ENCODE measurements around the gene DCHS2. TPM values are rescaled to one million over a fixed set of nuclear protein-coding genes. Genes with fewer than 3 reads are reported as not detected.

The DCHS2 gene
- total RNA-seq, 1 donor from 2014 or later: 97.4 TPM

- no peaks in the 10 kb centered on the region for H3K9me3 Mint-ChIP-seq (ENCODE audit: unreplicated experiment)
- H3K4me1 Mint-ChIP-seq (ENCODE audit: low read depth, unreplicated experiment): peaks cover 24% of the 10 kb centered on the region
- peak; percentile 12 for TF ChIP-seq CTCF (IDR thresholded peaks at IDR 0.05; ENCODE audit: partially characterized antibody, unreplicated experiment)
- no peaks in the 10 kb centered on the region for H3K36me3 Mint-ChIP-seq (ENCODE audit: unreplicated experiment)
- peaks cover 5% of the 10 kb centered on the region for H3K27me3 Mint-ChIP-seq (ENCODE audit: unreplicated experiment)
- H3K27ac Mint-ChIP-seq (ENCODE audit: unreplicated experiment): peak overlapping the region; percentile 46
- H3K4me3 Mint-ChIP-seq (ENCODE audit: unreplicated experiment): peak overlapping the region; percentile 75
- peak; percentile 71 for DNase-seq
Measured at GRCh38 chr4:154332681-154333421, 158.7 kb downstream of the DCHS2 start.

- H3K36me3 Mint-ChIP-seq (ENCODE audit: unreplicated experiment): no peaks in the 10 kb centered on the region
- no peak for DNase-seq
- no peak overlapping the region for H3K4me3 Mint-ChIP-seq (ENCODE audit: unreplicated experiment)
- H3K9me3 Mint-ChIP-seq (ENCODE audit: unreplicated experiment): no peaks in the 10 kb centered on the region
- H3K27ac Mint-ChIP-seq (ENCODE audit: unreplicated experiment): no peak overlapping the region
- H3K27me3 Mint-ChIP-seq (ENCODE audit: unreplicated experiment): peaks cover 5% of the 10 kb centered on the region
- H3K4me1 Mint-ChIP-seq (ENCODE audit: low read depth, unreplicated experiment): peaks cover 24% of the 10 kb centered on the region
- no peak for TF ChIP-seq CTCF (IDR thresholded peaks at IDR 0.05; ENCODE audit: partially characterized antibody, unreplicated experiment)
Measured at GRCh38 chr4:154329939-154330338, 161.7 kb downstream of the DCHS2 start.

GRCh38 chr4:154329268-154329868 is 162.2 kb downstream of the DCHS2 start:
- Mint-ChIP-seq H3K9me3 (ENCODE audit: unreplicated experiment) (no peaks in the 10 kb centered on the region), H3K4me3 (ENCODE audit: unreplicated experiment) (no peak overlapping the region), H3K36me3 (ENCODE audit: unreplicated experiment) (no peaks in the 10 kb centered on the region), H3K27ac (ENCODE audit: unreplicated experiment) (peak overlapping the region; percentile 26), H3K4me1 (ENCODE audit: low read depth, unreplicated experiment) (peaks cover 24% of the 10 kb centered on the region), H3K27me3 (ENCODE audit: unreplicated experiment) (peaks cover 5% of the 10 kb centered on the region)
- no peak for DNase-seq
- TF ChIP-seq CTCF (IDR thresholded peaks at IDR 0.05; ENCODE audit: partially characterized antibody, unreplicated experiment): peak; percentile 43

- TF ChIP-seq CTCF (IDR thresholded peaks at IDR 0.05; ENCODE audit: partially characterized antibody, unreplicated experiment): no peak
- no peaks in the 10 kb centered on the region for H3K9me3 Mint-ChIP-seq (ENCODE audit: unreplicated experiment)
- no peaks in the 10 kb centered on the region for H3K36me3 Mint-ChIP-seq (ENCODE audit: unreplicated experiment)
- H3K27ac Mint-ChIP-seq (ENCODE audit: unreplicated experiment): no peak overlapping the region
- peaks cover 3% of the 10 kb centered on the region for H3K27me3 Mint-ChIP-seq (ENCODE audit: unreplicated experiment)
- DNase-seq: no peak
- peaks cover 22% of the 10 kb centered on the region for H3K4me1 Mint-ChIP-seq (ENCODE audit: low read depth, unreplicated experiment)
- no peak overlapping the region for H3K4me3 Mint-ChIP-seq (ENCODE audit: unreplicated experiment)
Measured at GRCh38 chr4:154328030-154328429, 163.6 kb downstream of the DCHS2 start.

- Mint-ChIP-seq H3K4me3 (ENCODE audit: unreplicated experiment) (no peak overlapping the region), H3K4me1 (ENCODE audit: low read depth, unreplicated experiment) (no peaks in the 10 kb centered on the region), H3K27ac (ENCODE audit: unreplicated experiment) (no peak overlapping the region), H3K27me3 (ENCODE audit: unreplicated experiment) (no peaks in the 10 kb centered on the region), H3K9me3 (ENCODE audit: unreplicated experiment) (peaks cover 2% of the 10 kb centered on the region), H3K36me3 (ENCODE audit: unreplicated experiment) (no peaks in the 10 kb centered on the region)
- DNase-seq: no peak
- no peak for TF ChIP-seq CTCF (IDR thresholded peaks at IDR 0.05; ENCODE audit: partially characterized antibody, unreplicated experiment)
Measured at GRCh38 chr4:154320521-154320920, 171.1 kb downstream of the DCHS2 start.

Data from glutamatergic neuron (in vitro differentiated cells).